Esophagus squamous epithelium (tissue), 5 donors: ENCODE results near the gene ARHGEF28. TPM values are rescaled to one million over a fixed set of nuclear protein-coding genes. Genes with fewer than 3 reads are reported as not detected.

ENCODE experiments used
- DNase-seq: peaks from one replicate; lab custom pipeline; 2025; lab: John Stamatoyannopoulos, UW
- H3K27ac ChIP-seq, 4 donors: fragments of 200-600 bp; sonication (generic); one replicate each; pipeline ENCODE4 v1.5.1; 2016 to 2019; ENCODE audit warnings: mild to moderate bottlenecking in 1 of 4
- H3K27me3 ChIP-seq, 4 donors: fragments of 200-600 bp; sonication (generic); 1 replicate in 3 of 4; 2 replicates in 1 of 4; pipeline versions ENCODE4 v1.5.1 to v1.6.0; 2017 to 2021; ENCODE audit warnings: antibody characterized with exemption in 1 of 4
- H3K36me3 ChIP-seq, 3 donors: fragments of 200-600 bp; sonication (generic); one replicate each; pipeline ENCODE4 v1.5.1; 2016 to 2019
- H3K4me1 ChIP-seq, 3 donors: fragments of 200-600 bp; sonication (generic); one replicate each; pipeline ENCODE4 v1.5.1; 2017 to 2019
- H3K4me3 ChIP-seq, 4 donors: fragments of 200-600 bp; sonication (generic); 1 replicate in 3 of 4; 2 replicates in 1 of 4; pipeline ENCODE4 v1.5.1; 2016 to 2019; ENCODE audit warnings: mild to moderate bottlenecking in 2 of 4, moderate library complexity in 1 of 4
- H3K9me3 ChIP-seq, 3 donors: fragments of 200-600 bp; sonication (generic); one replicate each; pipeline ENCODE4 v1.5.1; 2016 to 2019
- CTCF ChIP-seq, 6 experiments: fragments of 450-650 bp in 4 of 6; fragments of 200-600 bp in 2 of 6; sonication (generic) in 2 of 6; IDR thresholded peaks; one replicate each; pipeline ENCODE4 v1.5.1; 2016 to 2019; ENCODE audit warnings: antibody characterized with exemption in 6 of 6, mild to moderate bottlenecking in 4 of 6, moderate library complexity in 4 of 6
- POLR2A ChIP-seq, 4 donors: fragments of 450-650 bp; IDR thresholded peaks; one replicate each; pipeline ENCODE4 v1.6.1; 2017; ENCODE audit warnings: antibody characterized with exemption in 4 of 4, mild to moderate bottlenecking in 4 of 4, moderate library complexity in 3 of 4
- WGBS, 2 donors: methylation state at CpG; one replicate each; pipeline ENCODE4 v1.1.5; 2018; 5-methylcytosine and 5-hydroxymethylcytosine counted together
- intact Hi-C: fragments of 100-400 bp; cut with DNase I; formaldehyde crosslinking; loops from one replicate; pipeline ENCODE4 v1.15.0; 2022
- small RNA-seq, 4 donors: library from RNA; depleted of rRNA; stranded (forward); fragments of <200 nt; gene quantifications; one replicate each; pipeline ENCODE3, GENCODE V24; 2016
- total RNA-seq, 4 donors: library from RNA; depleted of rRNA; stranded (reverse); fragments of >200 nt; gene quantifications; one replicate each; pipeline ENCODE4 v1.1.0, GENCODE V29; 2016
- donor health status: DM: yes; HTN: yes; CAD: no.

ARHGEF28 gene
- total RNA-seq, 4 donors from 2014 or later = 9.2 to 34.3 (median 12.7) TPM

- no peak overlapping the region for H3K27ac ChIP-seq
- no peak overlapping the region for H3K4me3 ChIP-seq
- no peaks in the 10 kb centered on the region for H3K4me1 ChIP-seq
- H3K27me3 ChIP-seq = peaks cover 0 to 4% (median 0%) of the 10 kb centered on the region in 4 donors
- WGBS, 2 donors = 40% methylated on average over 1 of the region's 1 CpG; no CpG with 5 or more reads in 1 of the 2 donors
- no peak for TF ChIP-seq CTCF (IDR thresholded peaks at IDR 0.05)
- DNase-seq = no peak
- no peaks in the 10 kb centered on the region for H3K9me3 ChIP-seq
- H3K36me3 ChIP-seq = no peaks in the 10 kb centered on the region
- intact Hi-C loops = no loop called here
These were observed 357.6 kb downstream of the ARHGEF28 start for GRCh38 chr5:73983644-73984043.

- Histone ChIP-seq H3K36me3 (no peaks in the 10 kb centered on the region), H3K27me3 (peaks cover 0 to 4% (median 0%) of the 10 kb centered on the region in 4 donors), H3K4me1 (no peaks in the 10 kb centered on the region), H3K27ac (no peak overlapping the region), H3K4me3 (no peak overlapping the region), H3K9me3 (no peaks in the 10 kb centered on the region)
- DNase-seq = no peak
- intact Hi-C loops = no loop called here
- peak in 3 of 6 experiments; percentile 6 to 50 (median 19) for TF ChIP-seq CTCF (IDR thresholded peaks at IDR 0.05)
- no peak for TF ChIP-seq POLR2A (IDR thresholded peaks at IDR 0.05)
- 0 to 15% methylated on average over 1 of the region's 1 CpG for WGBS, 2 donors
These were observed 359.1 kb downstream of the ARHGEF28 start for GRCh38 chr5:73985145-73985544.

GRCh38 chr5:73986729-73987128, 360.7 kb downstream of the ARHGEF28 start:
- DNase-seq = no peak
- 90 to 100% methylated on average over 1 of the region's 1 CpG for WGBS, 2 donors
- no peak overlapping the region for H3K27ac ChIP-seq
- intact Hi-C loops = no loop called here
- H3K4me1 ChIP-seq = no peaks in the 10 kb centered on the region
- TF ChIP-seq POLR2A (IDR thresholded peaks at IDR 0.05) = no peak
- no peak for TF ChIP-seq CTCF (IDR thresholded peaks at IDR 0.05)
- H3K4me3 ChIP-seq = no peak overlapping the region
- H3K9me3 ChIP-seq = no peaks in the 10 kb centered on the region
- no peaks in the 10 kb centered on the region for H3K36me3 ChIP-seq
- H3K27me3 ChIP-seq = no peaks in the 10 kb centered on the region

- TF ChIP-seq CTCF (IDR thresholded peaks at IDR 0.05) (no peak), POLR2A (IDR thresholded peaks at IDR 0.05) (no peak)
- 69 to 79% methylated on average over 3 of the region's 3 CpGs for WGBS, 2 donors
- no peak for DNase-seq
- no peak overlapping the region for H3K27ac ChIP-seq
- no peaks in the 10 kb centered on the region for H3K4me1 ChIP-seq
- no peak overlapping the region for H3K4me3 ChIP-seq
- H3K27me3 ChIP-seq = no peaks in the 10 kb centered on the region
- intact Hi-C loops = no loop called here
- no peaks in the 10 kb centered on the region for H3K9me3 ChIP-seq
- H3K36me3 ChIP-seq = no peaks in the 10 kb centered on the region
These were observed 361.9 kb downstream of the ARHGEF28 start for GRCh38 chr5:73987915-73988314.

GRCh38 chr5:73989956-73990355, 364.0 kb downstream of the ARHGEF28 start:
- H3K9me3 ChIP-seq = no peaks in the 10 kb centered on the region
- H3K27ac ChIP-seq = no peak overlapping the region
- DNase-seq = no peak
- no peak overlapping the region for H3K4me3 ChIP-seq
- no peak for TF ChIP-seq POLR2A (IDR thresholded peaks at IDR 0.05)
- TF ChIP-seq CTCF (IDR thresholded peaks at IDR 0.05) = no peak
- intact Hi-C loops = no loop called here
- no peaks in the 10 kb centered on the region for H3K36me3 ChIP-seq
- WGBS, 2 donors = 60 to 76% methylated on average over 3 of the region's 3 CpGs
- no peaks in the 10 kb centered on the region for H3K27me3 ChIP-seq
- no peaks in the 10 kb centered on the region for H3K4me1 ChIP-seq

Small RNAs within 50 kb of the gene (small RNA-seq; reads per million reads assigned to genes)
- gene RNU7-196P = 0 reads per million in 4 donors

Other genes with a start within 250 kb of the ARHGEF28 start
- gene FOXD1, start 177.4 kb upstream of the ARHGEF28 start, total RNA-seq = 1 to 10 TPM in 2 of 4 donors, under 1 TPM in 1, not detected in 1; 0.48 to 3.5 (median 1.5) TPM
- gene BTF3, start 127.8 kb upstream of the ARHGEF28 start, total RNA-seq = 100 to 1,000 TPM; 467 to 654 (median 574) TPM
- gene ANKRA2, start 60.6 kb upstream of the ARHGEF28 start, total RNA-seq = 10 to 100 TPM in 3 of 4 donors, 1 to 10 TPM in 1; 7.1 to 35.3 (median 15.2) TPM
- 10 to 100 TPM; 12.8 to 31.7 (median 24.1) TPM for gene UTP15, start 60.5 kb upstream of the ARHGEF28 start, total RNA-seq